NCI-H82 treated with DMSO at 0.1 percent for 48 hours (cell line): ENCODE results near the gene GPC2.
A peak's percentile ranks its signal among the peaks of the same experiment; 100 is the strongest.
"Not testable (repeated sequence)": the region's sequence is repeated elsewhere in the genome, so short reads cannot be mapped to it uniquely, and the experiment has no call there.

Experiments used
- DNase-seq: peaks from one replicate; lab custom pipeline; 2025; ENCODE audit not compliant: unreplicated experiment; lab: John Stamatoyannopoulos, UW

The GPC2 gene

DNA sequence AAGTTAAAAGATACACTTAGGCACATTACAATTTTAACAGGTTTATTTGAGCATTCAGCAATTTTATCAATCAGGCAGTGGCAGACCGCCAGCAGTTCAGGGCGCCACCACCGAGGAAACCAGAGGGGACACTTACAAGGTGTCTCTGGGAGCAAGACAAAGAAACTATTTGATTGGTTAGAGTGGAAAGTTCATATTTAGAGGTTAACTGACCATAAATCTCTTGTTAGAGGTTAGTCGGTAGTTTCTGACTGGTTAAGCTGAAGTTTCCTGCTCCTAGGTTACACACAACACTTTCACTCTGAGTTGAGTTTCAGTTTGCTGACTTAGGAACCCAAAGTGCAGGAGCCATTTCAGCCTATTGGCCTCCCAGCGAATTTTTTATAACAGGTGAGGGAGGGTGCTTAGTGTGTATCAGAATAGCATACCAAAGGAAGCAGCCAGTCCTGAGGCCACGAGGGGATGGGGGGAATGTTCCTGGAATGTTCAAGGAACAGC lies 31.8 kb upstream of the GPC2 start:
- no peak for DNase-seq

DNA sequence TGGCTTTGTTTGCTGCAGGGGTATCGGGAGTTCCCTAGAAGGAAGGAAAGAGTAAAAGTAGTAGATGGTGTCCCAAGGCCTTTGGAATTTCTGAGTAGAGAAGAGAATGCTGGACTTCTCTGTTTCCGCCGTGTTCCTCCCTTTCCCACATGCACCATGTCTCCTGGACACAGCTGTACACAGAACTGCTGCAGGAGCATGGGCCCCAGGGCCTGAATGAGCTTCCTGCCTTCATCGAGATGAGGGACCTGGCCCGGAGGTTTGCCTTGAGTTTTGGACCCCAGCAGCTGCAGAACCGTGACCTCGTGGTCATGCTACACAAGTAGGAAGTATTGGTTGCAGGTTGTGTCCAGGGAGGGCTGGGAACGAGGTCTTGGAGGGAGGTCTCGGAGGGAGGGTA lies 27.3 kb upstream of the GPC2 start:
- DNase-seq = no peak

DNA sequence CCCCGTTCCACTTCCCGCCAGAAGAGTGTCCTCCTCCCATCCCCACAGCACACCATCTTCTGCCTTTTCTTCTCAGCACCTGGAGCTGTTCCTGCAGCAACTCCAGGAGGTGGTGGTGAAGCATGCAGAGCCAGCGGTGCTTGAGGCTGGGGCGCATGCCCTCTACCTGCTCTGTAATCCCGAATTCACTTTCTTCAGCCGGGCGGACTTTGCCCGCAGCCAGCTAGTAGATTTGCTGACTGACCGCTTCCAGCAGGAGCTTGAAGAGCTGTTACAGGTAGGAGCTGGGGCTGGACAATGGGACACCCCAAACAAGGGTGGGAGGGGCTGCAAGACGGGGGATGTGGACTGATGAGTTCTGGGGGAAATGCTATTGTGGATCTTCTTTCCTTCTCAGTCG lies 23.5 kb upstream of the GPC2 start:
- no peak for DNase-seq

DNA sequence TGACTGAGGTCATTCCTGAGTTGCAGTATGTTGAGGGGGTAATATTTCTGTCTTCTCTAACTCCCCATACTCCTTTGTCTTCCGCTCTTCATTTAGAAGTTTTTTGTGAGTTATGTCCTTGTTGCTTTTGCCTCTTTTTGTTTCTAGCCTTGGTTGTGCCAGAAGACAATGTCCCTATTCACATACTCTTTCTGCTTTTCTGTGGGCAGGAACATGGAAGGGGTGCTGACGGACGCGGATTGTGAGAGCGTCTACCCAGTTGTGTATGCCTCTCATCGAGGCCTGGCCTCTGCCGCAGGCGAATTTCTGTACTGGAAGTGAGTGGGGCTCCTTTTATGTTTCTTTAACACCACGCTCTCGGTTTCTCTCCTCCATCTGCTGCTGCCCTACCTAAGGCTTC lies 21.1 kb upstream of the GPC2 start:
- no peak for DNase-seq

DNA sequence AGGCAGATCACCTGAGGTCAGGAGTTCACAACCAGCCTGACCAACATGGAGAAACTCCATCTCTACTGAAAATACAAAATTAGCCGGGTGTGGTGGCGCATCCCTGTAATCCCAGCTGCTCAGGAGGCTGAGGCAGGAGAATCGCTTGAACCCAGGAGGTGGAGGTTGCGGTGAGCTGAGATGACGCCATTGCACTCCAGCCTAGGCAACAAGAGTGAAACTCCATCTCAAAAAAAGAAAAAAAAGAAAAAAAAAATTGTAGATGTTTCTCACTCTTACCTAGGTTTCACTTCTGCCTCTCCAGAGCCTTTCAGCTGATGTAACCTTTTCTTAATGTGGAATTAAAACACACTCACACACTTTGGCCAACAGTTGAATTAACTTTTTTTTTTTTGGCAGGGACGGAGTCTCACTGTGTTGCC lies 18.7 kb upstream of the GPC2 start:
- not testable (repeated sequence) for DNase-seq

DNA sequence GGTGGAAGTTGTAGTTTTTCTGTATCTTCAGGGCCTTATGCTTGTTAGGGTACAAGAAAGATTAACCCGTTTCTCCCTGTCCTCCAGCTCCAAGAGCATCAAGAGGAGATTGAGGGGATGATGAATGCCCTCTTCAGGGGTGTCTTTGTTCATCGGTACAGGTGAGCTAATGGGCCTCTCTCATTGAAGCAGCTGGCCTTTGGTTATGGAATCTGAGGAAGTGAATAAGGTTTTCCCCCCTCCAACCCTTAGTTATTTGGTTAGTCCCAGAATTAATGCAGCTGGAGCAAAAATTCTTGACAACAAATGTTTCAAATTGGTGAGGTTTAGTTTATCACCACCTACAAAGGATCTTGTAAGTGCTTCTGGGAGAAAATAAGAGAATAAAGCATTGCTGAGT lies 18.0 kb upstream of the GPC2 start:
- DNase-seq = no peak

DNA sequence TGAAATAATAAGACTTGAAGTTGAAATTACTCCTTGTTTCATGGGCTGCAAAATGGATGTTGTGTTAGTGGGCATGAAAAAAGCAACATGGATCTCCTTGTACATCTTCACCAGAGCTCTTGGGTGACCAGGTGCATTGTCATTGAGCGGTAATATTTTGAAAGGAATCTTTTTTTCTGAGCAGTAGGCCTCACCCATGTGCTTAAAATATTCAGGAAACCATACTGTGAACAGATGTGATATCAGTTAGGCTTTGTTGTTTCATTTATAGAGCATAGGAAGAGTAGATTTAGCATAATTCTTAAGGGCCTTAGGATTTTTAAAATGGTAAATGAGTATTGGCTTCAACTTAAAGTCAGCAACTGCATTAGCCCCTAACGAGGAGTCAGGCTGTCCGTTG lies 15.8 kb upstream of the GPC2 start:
- no peak for DNase-seq

DNA sequence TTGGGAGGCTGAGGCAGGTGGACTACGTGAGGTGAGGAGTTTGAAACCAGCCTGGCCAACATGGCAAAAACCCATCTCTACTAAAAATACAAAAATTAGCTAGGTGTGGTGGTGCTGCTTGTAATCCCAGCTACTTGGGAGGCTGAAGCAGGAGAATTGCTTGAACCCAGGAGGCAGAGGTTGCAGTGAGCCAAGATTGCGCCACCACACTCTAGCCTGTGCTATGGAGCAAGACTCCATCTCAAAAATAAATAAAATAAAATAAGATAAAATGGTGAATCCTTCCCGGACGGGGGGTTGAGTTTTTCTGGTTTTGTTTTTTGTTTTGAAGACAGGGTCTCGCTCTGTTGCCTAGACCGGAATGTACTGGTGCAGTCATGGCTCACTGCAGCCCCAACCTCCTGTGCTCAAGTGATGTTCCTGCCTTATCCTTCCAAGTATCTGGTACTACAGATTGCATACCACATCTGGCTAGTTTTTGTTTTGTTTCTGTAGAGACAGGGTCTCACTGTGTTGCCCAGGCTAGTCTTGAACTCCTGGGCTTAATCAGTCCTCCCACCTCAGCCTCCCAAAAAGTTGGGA lies 15.2 kb upstream of the GPC2 start:
- DNase-seq = not testable (repeated sequence)

DNA sequence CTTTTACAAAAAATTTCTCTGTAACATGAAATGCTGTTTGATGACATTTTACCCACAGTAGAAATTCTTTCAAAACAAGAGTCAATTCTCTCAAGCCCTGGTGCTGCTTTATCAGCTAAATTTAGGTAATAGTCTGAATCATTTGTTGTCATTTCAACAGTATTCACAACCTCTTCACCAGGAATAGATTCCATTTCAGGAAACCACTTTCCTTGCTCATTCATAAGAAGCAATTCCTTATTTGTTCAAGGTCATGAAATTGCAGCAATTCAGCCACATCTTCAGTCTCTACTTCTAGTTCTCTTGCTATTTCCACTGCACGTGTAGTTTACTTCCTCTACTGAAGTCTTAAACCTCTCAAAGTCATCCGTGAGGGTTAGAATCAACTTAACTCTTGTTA lies 14.6 kb upstream of the GPC2 start:
- no peak for DNase-seq

DNA sequence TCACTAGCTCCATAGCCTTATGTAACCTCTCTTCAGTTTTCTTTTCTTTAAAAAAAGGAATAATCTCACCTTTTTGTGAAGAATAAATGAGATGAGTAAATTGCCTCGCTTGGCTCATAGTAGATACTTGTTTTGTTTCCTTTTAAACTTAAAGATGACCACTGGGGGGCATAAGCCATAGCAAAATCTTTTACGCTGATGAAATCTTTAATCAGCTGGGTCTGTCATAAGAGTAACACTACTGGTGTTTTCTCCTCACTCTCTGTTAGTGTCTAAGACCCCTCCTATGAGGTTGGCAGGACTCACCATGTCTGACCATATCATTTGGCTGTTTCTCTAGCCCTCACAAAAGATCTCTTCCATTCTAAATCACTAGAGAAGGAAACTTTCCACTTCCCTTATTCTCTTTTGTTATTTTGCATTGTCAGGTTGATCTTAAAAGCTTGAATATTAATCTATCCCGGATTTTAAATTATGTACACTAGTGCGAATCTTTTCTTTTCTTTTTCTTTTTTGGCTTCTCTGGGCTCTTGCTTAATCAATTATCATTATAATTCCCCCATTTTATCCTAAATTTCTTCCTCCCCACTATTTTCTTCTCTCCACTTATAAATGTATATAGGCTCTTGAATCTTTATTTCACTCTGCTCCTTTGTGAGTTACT lies 13.0 kb upstream of the GPC2 start:
- DNase-seq = no peak

DNA sequence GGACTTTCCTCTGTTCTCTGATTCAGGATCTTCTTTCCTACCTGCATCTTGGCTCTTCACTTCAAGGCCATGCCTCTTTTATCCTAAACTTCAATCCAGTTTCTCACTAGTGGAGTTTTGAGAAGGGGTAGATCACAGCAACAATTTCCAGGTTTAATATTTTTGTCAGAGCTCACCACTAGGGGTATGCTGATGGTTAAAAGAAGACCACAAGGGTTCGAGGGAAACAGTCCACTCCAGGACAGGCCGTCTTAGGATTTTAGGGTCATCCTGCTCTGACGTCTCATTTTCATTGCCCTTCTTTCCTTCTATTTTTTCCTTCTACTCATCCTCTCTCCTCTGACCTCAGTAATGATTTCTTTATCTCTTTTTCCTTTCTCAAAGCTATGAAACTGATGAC lies 11.9 kb upstream of the GPC2 start:
- DNase-seq = no peak

DNA sequence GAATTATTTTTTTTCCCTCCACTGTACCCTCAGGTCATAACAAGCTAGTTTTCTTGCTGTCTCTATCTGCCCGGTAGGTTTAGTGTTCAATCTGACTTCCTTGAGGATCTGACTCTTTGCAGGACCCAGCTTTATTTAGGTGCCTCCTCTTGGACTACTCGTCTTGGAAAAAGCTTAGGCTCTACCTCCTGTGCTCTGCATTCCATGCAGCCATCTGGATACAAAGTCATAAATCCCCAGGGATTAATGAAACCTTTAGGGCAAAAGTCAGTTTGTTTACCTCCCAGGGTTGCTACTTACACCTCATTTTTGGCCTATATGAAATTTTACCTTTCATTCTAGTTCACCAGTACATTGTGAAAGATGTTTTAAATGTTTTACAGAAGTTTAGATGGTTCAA lies 8.5 kb upstream of the GPC2 start:
- peak; percentile 77 for DNase-seq

DNA sequence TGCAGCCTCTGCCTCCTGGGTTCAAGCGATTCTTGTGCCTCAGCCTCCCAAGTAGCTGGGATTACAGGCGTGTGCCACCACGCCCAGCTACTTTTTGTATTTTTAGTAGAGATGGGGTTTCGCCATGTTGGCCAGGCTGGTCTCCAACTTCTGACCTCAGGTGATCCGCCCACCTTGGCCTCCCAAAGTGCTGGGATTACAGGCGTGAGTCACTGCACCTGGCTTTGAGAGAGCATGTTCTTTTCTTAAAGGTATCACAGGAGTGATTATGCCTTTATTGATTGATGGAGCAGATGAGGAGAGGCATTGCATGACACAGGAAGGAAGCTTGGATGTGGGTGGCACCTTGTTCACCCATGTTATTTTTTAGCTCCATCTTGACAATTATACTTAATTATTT lies 5.9 kb upstream of the GPC2 start:
- not testable (repeated sequence) for DNase-seq

DNA sequence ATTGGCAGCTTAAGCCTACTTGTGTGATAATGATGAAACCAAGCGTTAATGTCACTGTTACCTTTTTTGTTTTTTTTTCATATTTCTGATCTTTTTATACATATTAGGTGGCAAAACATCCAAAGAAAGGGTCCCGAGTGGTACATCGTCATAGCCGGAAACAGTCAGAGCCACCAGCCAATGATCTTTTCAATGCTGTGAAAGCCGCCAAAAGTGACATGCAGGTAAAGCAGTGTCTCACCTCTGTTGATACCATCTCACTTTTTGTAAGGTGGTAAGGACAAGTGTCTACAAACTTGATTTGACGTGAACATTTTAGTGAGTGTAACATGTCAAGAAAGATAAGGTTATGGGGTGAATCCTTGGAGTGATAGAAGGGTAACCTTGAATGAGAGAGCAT lies 5.4 kb upstream of the GPC2 start:
- not testable (repeated sequence) for DNase-seq

DNA sequence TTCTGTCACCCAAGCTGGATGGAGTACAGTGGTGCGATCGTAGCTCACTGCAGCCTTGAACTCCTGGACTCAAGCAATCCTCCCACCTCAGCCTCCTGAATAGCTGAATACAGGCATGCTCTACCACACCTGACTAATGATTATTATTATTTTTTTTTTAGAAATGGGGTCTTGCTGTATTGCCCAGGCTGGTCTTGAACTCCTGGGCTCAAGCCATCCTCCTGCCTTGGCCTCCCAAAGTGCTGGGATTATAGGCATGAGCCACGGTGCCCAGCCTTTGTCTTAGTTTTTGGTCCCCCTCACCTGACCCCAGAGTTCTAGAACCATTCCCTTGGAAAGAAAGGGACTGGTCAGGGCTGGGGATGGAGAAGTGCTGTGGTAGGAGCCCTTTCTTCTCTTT lies 2.9 kb upstream of the GPC2 start:
- not testable (repeated sequence) for DNase-seq

DNA sequence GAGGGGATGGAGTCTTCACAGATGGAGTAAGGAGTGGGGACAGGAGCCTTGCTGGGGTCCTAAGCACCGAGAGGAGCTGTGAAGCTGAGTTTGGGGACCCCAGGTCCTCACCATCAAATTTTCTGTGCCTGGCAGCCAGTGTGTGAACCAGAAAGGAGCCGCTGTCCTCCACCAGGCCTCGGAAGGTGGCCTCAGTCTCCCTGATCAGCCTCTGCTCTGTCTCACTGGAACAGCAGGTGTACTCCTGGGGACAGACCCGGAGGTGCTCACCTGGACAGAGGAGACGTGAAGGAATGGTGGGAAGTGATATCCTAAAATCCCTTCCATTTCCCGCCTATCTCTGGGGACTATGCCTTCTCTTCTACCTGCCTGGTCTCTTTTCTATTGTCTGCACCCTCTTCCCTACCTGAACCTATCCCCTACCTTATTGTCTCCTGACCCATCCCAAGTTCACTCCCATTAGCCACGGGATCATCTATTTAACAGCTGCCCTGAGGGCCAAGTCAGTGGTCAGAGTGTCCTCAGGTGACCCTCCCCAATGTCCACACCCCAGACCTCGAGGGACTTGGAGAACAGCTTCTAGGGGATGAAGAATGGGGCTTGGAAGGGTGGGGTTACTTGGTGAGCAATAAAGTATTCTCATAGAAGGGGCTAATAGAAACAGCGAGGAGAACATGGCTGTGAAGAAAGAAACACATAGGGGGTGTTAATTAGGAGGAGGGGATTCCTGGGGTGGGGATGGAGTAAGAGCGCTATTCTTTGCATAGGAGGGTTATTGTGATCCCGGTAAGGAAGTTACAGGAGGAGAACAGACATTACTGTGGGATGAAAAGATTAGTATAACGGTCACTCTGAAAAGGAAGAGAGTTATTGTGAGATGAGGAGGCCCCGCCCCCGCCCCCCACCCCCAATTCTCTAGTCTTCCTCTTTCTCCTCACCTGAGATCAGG lies 811 bp downstream of the GPC2 start:
- DNase-seq = no peak

DNA sequence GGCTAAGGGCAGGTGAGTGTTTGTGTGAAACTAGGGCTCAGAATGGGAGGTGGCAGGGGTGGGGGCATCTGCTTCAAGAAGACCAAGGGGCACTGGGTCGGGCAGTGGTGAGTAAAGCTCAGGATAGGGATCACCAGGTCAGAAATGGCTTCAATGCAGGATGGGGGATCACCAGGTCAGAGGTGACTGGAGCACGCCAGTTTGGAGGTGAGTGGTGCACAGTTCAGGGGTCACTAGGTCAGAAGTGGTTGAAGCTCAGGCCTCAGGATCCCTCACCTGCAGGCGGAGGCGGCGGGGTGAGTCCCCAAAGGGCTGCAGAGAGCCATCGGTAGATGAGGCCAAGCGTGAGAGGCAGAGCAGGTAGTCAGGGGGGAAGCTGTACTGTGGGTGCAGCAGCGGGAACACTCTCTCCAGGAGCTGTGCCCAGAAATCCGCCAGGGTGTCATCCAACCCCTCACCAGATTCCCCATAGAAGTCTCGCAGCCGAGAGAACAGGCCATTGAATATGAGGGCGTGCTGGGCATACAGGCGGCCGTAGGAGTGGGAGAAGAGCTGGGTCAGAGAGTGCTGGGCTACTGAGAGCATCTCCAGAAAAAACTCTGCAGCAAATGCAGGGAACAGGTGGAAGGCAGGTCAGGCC lies 1.8 kb downstream of the GPC2 start:
- no peak for DNase-seq

DNA sequence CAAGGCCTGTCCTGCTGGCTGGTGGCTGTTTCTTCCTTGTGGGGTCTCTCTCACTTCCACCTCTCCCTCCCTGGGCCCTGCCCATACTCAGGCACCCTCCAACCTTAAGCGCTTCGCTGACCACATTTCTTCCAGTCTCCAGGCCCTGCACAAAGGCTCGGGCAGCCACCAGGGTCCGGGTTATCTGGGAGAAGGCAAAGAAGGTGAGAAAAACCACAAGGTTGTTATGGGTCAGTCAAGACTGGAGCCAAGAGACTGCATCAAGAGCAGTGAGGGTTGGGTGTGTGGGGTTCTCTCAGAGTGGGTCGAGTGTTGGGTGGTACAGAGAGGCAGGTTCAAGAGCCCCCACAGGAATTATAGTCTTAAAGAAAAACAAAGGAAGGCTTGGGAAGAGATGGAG lies 2.6 kb downstream of the GPC2 start:
- no peak for DNase-seq

DNA sequence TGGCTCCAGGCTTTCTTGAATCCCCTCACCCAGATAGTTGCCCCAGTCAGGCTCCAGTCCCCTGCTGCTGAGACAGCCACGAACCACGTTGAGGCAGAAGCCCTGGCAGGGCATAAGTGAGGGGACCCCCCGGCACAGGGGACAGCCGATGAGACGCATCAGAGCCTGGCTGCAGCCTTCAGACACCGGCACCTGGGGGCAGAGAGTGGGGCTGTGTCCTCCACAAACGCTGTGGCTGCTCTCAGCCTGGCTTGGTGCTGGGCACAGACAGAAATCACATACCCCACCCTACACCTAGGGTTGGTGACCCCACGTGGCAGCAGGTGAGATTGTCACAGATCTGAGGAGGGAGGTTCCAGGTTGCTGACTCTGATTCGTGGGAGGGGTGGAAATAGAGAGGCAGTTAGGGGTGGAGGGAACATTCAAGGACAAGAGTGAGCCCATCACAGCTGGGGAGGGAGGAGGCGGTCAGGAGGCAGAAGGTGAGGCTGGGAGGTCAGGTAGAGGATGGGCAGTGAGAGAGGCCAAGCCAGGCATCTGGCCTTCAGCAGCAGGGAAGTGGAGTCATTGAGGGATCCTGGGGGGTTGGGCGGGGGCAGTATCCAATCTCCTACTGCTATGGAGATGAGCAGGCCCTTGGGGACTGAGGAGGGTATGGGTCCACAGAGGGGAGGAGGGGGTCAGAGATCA lies 3.2 kb downstream of the GPC2 start:
- no peak for DNase-seq

DNA sequence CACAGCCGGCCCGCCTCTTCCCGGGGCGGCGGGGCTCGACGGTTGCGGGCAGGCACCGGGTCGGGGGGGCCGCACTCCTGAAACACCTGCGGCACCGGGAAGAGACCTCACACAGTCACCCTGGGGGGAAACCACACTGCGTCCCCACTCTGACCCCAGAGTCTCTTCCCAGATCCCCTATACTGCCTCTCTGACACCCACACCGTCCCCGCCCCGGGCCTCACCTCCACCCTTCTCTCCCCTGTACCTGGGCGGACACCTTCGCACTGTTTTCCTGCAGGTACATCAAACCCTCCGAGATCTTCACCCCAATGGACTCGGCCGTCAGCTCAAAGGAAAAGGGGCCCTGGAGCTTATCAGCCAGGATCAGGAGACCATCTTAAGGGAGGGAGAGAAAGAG lies 5.3 kb downstream of the GPC2 start:
- no peak for DNase-seq
